Lower leg skin (tissue), 3 donors: ENCODE results near the gene BRD4.

Experiments
- POLR2A ChIP-seq, 2 donors: fragments of 450-650 bp; IDR thresholded peaks; one replicate each; pipeline ENCODE4 v1.6.1; 2016 to 2017; ENCODE audit warnings: antibody characterized with exemption in 2 of 2, mild to moderate bottlenecking in 1 of 2, moderate library complexity in 1 of 2
- TF ChIP-seq, protein P1 (sequence below), 3 donors: fragments of 450-650 bp; IDR thresholded peaks; one replicate each; pipeline ENCODE4 v1.5.1; 2016; ENCODE audit warnings: antibody characterized with exemption in 3 of 3, mild to moderate bottlenecking in 3 of 3, moderate library complexity in 2 of 3

DNA sequence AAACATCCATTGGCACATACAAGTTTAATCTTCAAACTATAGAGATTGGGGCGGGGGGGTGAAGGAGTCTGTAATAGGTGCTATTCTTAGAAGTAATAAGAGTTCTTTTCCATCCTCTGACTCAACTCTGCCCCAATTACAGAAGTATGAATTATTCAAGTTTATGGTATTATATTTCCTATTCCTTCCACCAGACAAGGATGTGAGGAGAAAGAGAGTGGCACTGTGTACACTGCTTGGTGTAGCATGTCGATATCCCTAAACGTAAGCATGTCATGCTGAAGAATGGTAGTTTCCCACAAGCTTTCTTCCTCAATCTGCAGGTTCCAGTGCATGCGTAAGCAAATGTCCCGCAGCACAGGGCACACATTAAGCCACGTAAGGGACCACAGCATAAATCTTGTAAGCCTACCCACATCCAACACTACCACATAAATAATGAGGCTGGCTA is 14.1 kb downstream of the BRD4 start:
- TF ChIP-seq, protein P1, sequence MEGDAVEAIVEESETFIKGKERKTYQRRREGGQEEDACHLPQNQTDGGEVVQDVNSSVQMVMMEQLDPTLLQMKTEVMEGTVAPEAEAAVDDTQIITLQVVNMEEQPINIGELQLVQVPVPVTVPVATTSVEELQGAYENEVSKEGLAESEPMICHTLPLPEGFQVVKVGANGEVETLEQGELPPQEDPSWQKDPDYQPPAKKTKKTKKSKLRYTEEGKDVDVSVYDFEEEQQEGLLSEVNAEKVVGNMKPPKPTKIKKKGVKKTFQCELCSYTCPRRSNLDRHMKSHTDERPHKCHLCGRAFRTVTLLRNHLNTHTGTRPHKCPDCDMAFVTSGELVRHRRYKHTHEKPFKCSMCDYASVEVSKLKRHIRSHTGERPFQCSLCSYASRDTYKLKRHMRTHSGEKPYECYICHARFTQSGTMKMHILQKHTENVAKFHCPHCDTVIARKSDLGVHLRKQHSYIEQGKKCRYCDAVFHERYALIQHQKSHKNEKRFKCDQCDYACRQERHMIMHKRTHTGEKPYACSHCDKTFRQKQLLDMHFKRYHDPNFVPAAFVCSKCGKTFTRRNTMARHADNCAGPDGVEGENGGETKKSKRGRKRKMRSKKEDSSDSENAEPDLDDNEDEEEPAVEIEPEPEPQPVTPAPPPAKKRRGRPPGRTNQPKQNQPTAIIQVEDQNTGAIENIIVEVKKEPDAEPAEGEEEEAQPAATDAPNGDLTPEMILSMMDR (IDR thresholded peaks at IDR 0.05): no peak
- TF ChIP-seq POLR2A (IDR thresholded peaks at IDR 0.05): no peak
